PC-9 (cell line): ENCODE data around the gene EYS.

Experiments used
- CTCF ChIP-seq: fragments of 200-600 bp; sonication (generic); conservative IDR thresholded peaks from 2 replicates; pipeline ENCODE4 v1.6.1; 2017; ENCODE audit warnings: mixed run types, antibody characterized with exemption, mild to moderate bottlenecking, moderate library complexity
- EZH2 ChIP-seq: fragments of 200-600 bp; sonication (generic); IDR thresholded peaks from 2 replicates; pipeline ENCODE4 v1.8.0; 2017; ENCODE audit warnings: antibody characterized with exemption, low read depth

GRCh38 chr6:64736421-64736950, 970.5 kb downstream of the EYS start:
- TF ChIP-seq CTCF (no peak), EZH2 (no peak)
